GM19397 (cell line): Measurements from ENCODE around the gene OR6B2.
"Not testable (repeated sequence)": the region's sequence is repeated elsewhere in the genome, so short reads cannot be mapped to it uniquely, and the experiment has no call there.

Experiments used
- ATAC-seq: cut with Tn5 transposase; IDR thresholded peaks from one replicate; pipeline ENCODE4 v1.9.1; 2021; ENCODE audit warnings: mild to moderate bottlenecking, moderate library complexity; ENCODE audit not compliant: unreplicated experiment

OR6B2 gene

DNA sequence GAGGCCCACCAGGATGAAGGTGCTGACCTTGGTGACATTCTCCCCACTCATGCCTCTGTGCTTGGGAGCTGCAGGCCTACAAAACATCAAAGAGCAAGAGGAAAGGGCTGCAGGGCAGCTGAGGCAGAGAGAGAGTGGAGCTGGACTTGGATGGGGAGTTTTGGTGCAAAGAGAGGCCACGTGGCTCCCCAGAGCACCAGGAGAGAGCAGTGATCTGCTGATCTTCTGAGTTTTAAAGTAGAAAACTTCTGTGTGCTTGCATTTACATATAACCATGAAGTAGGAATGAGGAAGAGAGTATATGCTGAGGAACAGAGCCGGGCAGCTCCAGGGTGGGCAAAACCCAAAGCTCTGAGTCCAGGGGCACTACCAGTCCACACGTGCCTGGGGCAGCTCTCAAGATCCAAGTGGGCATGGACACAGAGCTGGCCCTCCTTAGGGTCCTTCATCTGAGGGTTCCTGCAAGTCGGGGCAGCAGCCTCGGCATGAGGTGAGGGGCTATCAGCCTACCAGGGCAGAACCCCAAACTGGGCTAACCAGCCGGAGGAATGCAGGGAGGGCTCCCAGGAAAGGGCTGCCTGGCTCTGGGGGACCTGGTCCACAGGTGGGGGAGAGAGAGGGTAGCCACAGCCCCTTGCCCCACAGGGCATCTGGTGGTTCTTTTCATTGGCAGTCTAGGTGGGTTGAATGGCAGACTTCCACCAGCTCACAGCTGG lies at the start of gene OR6B2:
Gene OR6B2, minus strand, starts transcription at position 51 of the 716 bp plus-strand sequence. Its CDS starts 0 bp downstream, at position 51.
- no peak for ATAC-seq

DNA sequence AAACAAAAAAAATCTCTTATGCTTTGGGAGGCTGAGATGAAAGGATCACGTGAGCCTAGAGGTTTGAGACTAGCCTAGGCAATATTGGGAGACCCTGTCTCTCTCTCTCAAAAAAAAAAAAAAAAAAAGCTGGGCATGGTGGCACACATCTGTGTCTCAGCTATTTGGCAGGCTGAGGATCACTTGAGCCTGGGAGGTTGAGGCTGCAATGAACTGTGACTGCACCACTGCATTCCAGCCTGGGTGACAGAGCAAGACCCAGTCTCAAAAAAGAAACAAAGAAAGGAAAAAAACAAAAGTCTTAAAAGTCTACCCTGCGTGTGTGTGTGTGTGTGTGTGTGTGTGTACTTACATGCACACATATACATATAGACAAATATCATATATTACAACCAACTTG lies 48.4 kb upstream of the OR6B2 start:
- no peak for ATAC-seq

GRCh38 chr2:240077442-240077841 lies 47.2 kb upstream of the OR6B2 start:
- ATAC-seq, result no peak

- ATAC-seq, result no peak
Observed at GRCh38 chr2:240074545-240074944, 44.3 kb upstream of the OR6B2 start.

DNA sequence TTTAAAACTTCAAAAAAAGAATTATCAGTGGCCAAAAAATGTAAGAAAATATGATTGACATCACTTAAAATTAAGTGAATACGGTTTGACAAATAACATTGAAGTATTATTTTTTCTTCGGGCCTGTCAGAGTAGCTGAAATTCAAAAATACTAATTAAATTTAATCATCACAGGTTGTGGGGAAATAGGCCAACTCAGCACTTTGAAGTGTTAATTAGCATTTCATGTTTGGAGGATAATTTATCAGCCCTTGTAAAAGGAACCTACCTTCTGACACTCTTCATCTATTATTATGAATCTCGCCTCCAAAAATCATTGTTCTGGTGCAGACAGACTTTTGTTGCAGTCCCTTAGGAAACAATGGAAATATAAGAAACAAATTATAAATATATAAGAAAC lies 40.7 kb upstream of the OR6B2 start:
- no peak for ATAC-seq

DNA sequence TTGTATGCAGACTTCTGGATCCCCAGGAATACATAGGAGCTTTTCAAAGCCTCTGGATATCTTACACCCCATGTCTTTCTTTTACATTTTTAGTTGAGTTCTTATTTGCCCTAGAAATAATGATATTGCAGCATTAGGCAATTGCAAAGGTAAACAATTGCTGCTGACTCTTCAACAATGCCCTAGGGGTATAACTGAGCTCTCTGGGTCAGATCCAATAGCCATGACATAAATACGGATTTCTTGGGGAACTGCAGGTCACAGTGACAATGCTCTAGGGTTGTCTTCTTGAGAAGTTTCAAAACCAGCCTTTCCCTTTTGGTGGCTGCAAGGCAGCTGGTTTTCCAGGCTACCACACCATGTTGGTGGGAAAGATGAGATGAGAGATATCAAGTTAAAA lies 39.6 kb upstream of the OR6B2 start:
- no peak for ATAC-seq

- no peak for ATAC-seq
Observed at GRCh38 chr2:240068193-240068592, 38.0 kb upstream of the OR6B2 start.

- no peak for ATAC-seq
Observed at GRCh38 chr2:240066489-240066888, 36.3 kb upstream of the OR6B2 start.

DNA sequence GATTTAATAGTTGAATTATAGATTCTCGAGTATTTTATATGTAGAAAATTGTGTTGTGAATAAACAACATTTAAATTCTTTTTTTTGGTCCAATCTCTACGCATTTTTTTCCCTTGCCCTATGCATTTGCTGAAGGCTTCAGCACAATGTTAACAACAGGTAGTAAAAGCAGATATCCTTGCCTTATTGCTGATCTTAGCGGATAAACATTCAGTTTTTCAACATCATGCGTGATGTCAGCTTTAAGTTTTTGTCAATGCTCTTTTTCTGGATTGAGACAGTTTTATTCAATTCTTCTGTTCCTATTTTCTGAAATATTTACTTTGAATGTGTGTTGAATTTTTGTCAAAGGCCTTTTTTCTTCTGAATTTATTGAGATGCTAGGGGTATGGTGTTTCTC lies 34.7 kb upstream of the OR6B2 start:
- ATAC-seq, result no peak

DNA sequence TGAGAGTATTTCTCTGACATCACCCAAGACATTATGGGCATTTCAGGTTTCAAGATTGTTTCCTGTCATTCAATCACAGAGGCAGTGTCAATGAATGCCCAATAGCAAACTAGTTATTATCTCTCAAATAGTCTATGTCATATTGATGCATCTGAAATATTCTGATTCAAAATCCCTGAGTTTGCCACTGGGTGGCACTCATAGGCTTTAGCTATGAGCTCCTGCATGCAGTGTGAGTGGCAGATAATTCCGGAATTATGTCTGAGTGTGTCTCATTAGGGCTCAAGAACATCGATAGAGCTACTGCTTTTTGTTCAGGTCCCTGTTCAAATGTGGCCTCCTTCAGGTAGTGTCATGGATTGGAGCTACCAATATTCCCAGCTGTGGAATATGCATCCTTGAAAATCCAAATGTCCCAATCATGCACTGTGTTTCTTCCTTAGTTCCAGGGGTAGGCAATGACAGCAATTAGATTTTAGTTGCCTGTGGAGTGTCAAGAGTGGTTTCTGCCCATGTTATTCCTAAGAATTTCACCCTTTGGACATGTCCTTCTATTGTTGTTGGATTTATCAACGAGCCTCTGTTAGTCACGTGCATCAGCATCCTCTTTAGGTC lies 30.9 kb upstream of the OR6B2 start:
- no peak for ATAC-seq

GRCh38 chr2:240056678-240057077 lies 26.4 kb upstream of the OR6B2 start:
- ATAC-seq, result no peak

GRCh38 chr2:240055177-240055917 lies 25.1 kb upstream of the OR6B2 start:
- no peak for ATAC-seq

GRCh38 chr2:240053173-240054155 lies 23.2 kb upstream of the OR6B2 start, which contains the start of gene OR6B3:
TSS of gene OR6B3 (minus strand) at chr2:240053521.
- ATAC-seq, result no peak

DNA sequence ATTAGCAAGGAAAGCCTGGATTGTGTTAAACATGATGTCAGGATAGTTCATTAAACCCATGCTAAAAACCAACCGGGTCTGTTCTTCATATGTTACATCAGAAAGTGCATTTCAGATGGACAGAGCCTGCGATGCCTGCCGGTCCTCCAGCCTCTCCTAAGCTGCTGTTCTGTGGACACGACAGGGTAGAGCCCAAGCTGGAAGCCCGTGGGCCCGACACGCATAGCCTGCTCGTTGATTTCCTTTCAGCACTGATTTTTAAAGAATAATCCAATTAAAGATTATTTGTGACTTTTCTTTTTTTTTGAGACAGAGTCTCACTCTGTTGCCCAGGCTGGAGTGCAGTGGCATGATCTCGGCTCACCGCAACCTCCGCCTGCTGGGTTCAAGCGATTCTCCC lies 22.3 kb upstream of the OR6B2 start:
- no peak for ATAC-seq

DNA sequence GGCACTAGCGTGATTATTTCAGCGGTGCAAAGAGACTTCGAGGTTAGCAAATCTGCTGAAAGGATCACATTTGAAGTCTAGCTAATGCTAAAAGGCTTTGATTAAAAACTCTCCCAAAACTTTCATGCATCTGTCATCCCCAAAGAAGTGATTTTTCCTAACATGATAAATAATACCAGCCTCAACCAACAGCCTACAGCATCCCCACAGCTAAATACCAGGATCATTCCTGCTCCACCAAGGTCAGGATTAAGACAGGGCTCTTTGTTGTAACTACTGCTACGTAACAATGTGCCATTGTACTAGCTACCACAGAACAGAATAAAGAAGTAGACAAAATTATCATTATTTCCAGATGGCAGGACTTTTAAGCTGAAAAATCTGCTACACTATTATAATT lies 21.5 kb upstream of the OR6B2 start:
- no peak for ATAC-seq

DNA sequence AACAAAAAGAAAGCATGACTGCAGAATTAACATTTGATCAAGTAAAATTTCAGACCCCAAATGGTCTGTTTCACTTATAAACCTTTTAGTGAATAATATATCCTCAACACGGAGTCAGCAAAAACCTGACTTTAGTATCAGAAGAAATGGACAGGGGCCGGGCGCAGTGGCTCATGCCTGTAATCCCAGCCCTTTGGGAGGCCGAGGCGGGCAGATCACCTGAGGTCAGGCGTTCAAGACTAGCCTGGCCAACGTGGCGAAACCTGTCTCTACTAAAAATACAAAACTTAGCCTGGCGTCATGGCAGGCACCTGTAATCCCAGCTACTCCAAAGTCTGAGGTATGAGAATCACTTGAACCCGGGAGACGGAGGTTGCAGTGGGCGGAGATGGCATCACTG lies 20.0 kb upstream of the OR6B2 start:
- ATAC-seq, result no peak

DNA sequence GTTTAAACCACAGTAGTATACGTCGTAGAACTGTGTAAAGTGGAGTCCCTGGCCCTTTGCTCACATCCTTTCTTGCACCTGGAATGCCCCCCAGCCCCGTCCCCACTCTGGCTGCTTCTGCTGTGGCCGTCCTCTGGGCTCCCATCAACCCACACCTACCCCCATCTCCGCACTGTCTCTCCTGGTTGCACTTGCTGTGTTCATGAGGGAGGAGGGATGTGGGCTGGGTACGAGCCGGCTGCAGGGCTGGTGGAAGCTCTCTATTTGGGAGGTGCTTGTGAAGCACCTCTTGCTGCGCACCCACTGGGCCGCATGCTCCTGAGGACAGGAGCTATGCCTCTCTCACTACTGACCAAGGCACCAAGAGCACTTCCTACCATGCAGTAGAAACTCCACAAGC lies 18.0 kb upstream of the OR6B2 start:
- no peak for ATAC-seq

DNA sequence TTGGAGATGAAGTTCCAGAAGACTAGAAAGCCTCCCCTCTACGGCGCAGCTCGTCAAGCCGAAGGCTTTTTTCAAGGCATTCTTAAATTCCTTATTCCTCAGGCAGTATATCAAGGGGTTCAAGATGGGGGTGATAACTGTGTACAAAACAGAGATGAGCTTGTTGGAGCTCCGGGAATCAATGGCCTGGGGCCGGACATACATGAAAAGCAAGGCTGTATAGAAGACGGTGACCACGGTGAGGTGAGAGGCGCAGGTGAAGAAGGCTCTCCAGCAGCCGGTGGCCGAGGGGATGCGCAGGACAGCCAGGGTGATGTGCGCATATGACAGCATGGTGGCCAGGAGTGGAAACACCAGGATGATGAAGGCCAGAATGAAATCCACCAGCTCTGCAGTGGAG lies 14.9 kb upstream of the OR6B2 start:
- no peak for ATAC-seq

- ATAC-seq, result not testable (repeated sequence)
Observed at GRCh38 chr2:240044096-240044495, 13.9 kb upstream of the OR6B2 start.

DNA sequence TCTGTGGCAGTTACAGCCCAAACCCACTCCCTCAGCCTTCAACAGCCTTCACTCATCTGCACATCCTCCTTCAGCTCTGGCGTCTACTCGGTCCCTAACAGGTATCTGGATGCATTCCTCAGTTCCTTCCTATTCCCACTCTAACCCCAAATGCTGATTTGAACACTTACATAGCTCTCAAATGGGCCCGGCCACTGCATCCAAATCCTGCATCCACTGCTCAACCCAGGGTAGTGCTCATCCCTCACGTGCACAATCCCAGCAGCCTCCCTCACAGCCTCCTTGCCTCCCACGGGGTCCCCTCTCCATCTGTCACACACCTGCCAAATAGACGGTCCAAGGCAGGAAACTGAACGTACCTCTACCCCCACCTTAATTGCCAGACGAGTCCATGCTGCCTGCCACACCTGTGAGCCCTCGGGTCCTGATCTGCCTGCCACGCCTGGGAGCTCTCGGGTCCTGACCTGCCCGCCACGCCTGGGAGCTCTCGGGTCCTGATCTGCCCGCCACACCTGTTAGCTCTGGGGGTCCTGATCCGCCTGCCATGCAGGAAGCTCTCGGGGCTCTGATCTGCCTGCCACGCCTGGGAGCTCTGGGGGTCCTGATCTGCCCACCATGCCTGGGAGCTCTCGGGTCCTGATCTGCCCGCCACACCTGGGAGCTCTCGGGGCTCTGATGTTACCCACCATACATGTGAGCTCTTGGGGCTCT lies 13.2 kb upstream of the OR6B2 start:
- ATAC-seq, result no peak
